SK-MEL-5 (cell line): ENCODE results near the gene CACNA1S. TPM values are rescaled to one million over a fixed set of nuclear protein-coding genes. Genes with fewer than 3 reads are reported as not detected.
A peak's percentile ranks its signal among the peaks of the same experiment; 100 is the strongest.

Experiments used
- DNase-seq: peaks from one replicate; pipeline ENCODE4 v3.0.0-alpha.2; 2016; ENCODE audit warnings: low read depth, low spot score
- in situ Hi-C: cut with HindIII; loops from 2 replicates; pipeline ENCODE4 v1.10.0; 2016; ENCODE audit warnings: low sequenced_read_pairs, high pct_unique_total_duplicates, low pct_unique_long_range_greater_than_20kb
- total RNA-seq: library from RNA; depleted of rRNA; stranded (reverse); fragments of >200 nt; shearing (Covaris generic); gene quantifications from 2 replicates; pipeline ENCODE4 v1.2.3, GENCODE V29; 2014

CACNA1S gene
- total RNA-seq, 1 experiment from 2014 or later, result not detected

- in situ Hi-C loops, result no loop called here
- no peak for DNase-seq
These were observed 79.8 kb downstream of the CACNA1S start for GRCh38 chr1:201032408-201032807.

DNA sequence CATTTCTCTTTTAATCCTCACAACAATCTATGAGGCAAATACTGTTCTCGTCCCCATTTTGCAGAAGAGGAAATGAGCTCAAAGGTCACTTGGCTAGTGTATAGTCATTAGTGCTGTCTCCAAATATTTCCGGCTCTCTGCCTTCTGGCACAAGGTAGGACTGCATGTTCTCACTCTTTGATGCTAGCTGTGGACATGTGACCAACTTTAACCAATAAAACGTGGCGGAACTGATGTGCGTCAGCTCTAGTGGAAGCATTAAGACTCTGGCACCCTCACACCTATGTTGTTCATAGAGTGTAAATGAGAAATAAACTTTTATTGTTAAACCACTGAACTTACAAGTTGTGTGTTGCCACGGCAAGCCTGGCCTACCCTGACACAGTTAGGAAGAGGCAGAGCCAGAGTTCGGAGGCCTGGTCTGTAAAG lies 83.8 kb downstream of the CACNA1S start:
- in situ Hi-C loops, result no loop called here
- no peak for DNase-seq

DNA sequence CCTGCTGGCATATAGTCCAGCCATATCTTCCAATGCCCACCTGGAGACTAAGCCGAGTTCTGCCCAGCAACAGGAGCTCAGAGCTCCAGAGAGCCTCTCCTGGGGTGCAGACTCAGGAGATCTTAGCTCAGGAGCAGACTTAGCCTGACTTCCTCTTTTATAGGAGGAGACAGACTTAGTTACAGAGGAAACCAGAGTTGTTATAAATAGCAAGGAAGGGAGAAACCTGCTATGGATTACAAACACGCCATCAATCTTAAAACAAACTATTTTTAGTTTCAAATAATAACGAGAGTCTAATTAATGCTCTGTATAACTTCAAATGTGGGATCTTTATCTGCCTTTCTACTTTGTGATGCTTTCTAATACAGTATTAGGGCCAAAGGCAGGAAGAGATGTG lies 85.4 kb downstream of the CACNA1S start:
- no peak for DNase-seq
- in situ Hi-C loops, result no loop called here

GRCh38 chr1:201026234-201026633 lies 86.0 kb downstream of the CACNA1S start:
- in situ Hi-C loops, result no loop called here
- no peak for DNase-seq

DNA sequence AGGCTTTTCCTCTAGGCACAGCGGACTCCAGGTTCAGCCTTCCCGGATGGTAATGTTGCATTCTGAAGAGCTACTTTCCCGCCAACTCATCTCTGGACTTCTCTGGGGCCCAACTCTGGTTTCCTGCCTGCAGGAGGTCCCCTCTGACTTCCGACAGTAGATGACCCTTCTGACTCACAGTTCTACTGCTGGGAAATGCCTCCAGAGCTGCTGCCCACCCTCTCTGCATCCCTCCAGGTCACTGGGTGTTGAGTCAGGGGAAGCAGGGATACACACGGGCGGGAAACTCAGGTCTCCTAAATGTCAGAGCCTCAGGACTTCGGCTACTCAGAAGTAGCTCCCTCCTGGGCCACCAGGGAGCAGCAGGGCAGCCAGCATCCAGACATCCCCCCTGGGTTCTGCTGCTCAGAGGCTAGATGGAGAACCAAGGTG lies 86.6 kb downstream of the CACNA1S start:
- in situ Hi-C loops, result no loop called here
- DNase-seq, result peak; percentile 44

- in situ Hi-C loops, result no loop called here
- DNase-seq, result no peak
These were observed 87.6 kb downstream of the CACNA1S start for GRCh38 chr1:201024625-201024998.

GRCh38 chr1:201023920-201024624 lies 88.2 kb downstream of the CACNA1S start:
- no peak for DNase-seq
- in situ Hi-C loops, result no loop called here

GRCh38 chr1:201023517-201023902 lies 88.7 kb downstream of the CACNA1S start, which contains the start of gene KIF21B:
TSS of gene KIF21B (minus strand) at chr1:201023714. CDS start at chr1:201023383, 331 bp downstream.
- DNase-seq, result peak; percentile 69
- in situ Hi-C loops, result no loop called here

- no peak for DNase-seq
- in situ Hi-C loops, result no loop called here
These were observed 89.3 kb downstream of the CACNA1S start for GRCh38 chr1:201022820-201023516.

- no peak for DNase-seq
- in situ Hi-C loops, result no loop called here
These were observed 89.8 kb downstream of the CACNA1S start for GRCh38 chr1:201022493-201022819.

- DNase-seq, result no peak
- in situ Hi-C loops, result no loop called here
These were observed 90.4 kb downstream of the CACNA1S start for GRCh38 chr1:201021630-201022492.

DNA sequence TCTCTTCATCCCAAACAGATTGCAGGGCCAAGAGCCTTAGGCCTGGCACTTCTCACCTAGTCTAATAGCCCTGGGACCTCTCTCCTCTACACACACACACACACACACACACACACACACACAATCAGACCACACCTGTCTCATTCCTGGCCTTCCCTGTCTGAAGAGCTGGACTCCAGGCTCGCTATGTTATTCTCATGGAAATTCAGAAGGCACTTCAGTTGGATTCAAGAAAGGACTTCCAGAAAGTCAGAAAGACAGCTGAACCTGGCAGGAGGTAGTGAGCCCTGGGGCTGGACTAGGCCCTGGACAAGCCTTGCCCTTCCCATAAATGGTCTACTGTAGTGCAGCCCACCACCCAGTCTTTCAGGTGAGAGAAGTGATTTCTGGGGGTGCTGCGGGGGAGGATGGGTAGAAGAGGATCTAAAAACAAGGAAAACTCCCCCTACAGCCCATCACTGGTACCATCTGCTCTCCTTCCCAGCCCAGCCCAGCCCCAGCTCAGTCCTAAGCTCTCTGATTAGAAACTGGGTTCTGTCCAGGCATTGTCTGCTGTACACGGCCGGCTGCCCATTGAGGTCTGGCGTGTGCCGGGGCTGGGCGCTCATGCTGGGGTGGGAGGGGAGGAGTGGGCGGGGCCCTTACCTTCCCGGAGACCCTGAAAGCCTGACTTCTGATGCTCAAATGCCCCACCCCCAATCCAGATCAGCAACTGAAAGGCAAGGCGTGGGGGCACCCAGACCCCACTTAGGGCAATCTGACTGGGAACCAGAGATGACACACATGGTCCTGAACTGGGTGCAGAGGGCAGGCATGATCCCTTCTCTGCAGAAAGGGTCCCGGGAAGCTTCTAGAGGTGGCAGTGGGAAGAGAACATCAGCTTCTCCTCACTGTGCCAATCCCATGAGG lies 91.3 kb downstream of the CACNA1S start:
- in situ Hi-C loops, result no loop called here
- peak; percentile 39 for DNase-seq

GRCh38 chr1:201020040-201020591 lies 92.1 kb downstream of the CACNA1S start:
- in situ Hi-C loops, result no loop called here
- no peak for DNase-seq

GRCh38 chr1:201019321-201019977 lies 92.8 kb downstream of the CACNA1S start:
- in situ Hi-C loops, result no loop called here

DNA sequence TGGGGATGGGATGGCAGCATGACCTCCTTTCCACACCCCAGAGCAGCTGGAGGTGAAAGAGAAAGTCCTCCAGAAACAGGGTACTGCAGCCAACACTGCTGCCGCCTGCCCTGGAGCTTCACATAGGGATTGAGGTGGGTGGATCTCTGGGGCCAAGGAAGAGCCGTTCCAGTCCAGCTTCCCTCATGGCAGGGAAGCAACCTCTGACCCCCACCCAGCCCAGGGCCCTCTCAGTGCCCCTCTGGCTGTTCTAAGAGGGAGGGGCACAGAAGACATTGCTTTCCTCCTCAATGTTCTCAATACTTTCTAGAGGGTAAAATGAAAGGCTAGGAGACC lies 94.4 kb downstream of the CACNA1S start:
- in situ Hi-C loops, result no loop called here
- no peak for DNase-seq

More at GRCh38 chr1:201019321-201019977, 92.8 kb downstream of the CACNA1S start:
- peak; percentile 33 for DNase-seq

- no peak for DNase-seq
- in situ Hi-C loops, result no loop called here
These were observed 95.0 kb downstream of the CACNA1S start for GRCh38 chr1:201016943-201017827.
